H9 (cell line): ENCODE data around the gene KCNMA1. TPM values are rescaled to one million over a fixed set of nuclear protein-coding genes. Genes with fewer than 3 reads are reported as not detected.

Experiments
- DNase-seq: peaks from one replicate; pipeline ENCODE4 v3.0.0-alpha.2; 2017
- H2AFZ ChIP-seq: one replicate; pipeline ENCODE4 v1.6.1; 2013; ENCODE audit warnings: mild to moderate bottlenecking, low read length, control low read depth, moderate library complexity
- H2AK5ac ChIP-seq: 2 replicates; pipeline ENCODE4 v1.6.1; 2013; ENCODE audit warnings: low read length, control low read depth, mixed read lengths; ENCODE audit not compliant: insufficient read length
- H2BK120ac ChIP-seq: one replicate; pipeline ENCODE4 v1.6.1; 2013; ENCODE audit warnings: low read depth, mild to moderate bottlenecking, low read length, control low read depth, inconsistent platforms; ENCODE audit not compliant: poor library complexity, severe bottlenecking
- H2BK12ac ChIP-seq: 2 replicates; pipeline ENCODE4 v1.6.1; 2013; ENCODE audit warnings: low read length, control low read depth, mixed read lengths, low read depth; ENCODE audit not compliant: insufficient read length
- H2BK15ac ChIP-seq: 2 replicates; pipeline ENCODE4 v1.6.1; 2013; ENCODE audit warnings: low read depth, low read length, control low read depth
- H2BK20ac ChIP-seq: one replicate; pipeline ENCODE4 v1.6.1; 2013; ENCODE audit warnings: low read depth, mild to moderate bottlenecking, low read length, control low read depth, inconsistent platforms; ENCODE audit not compliant: poor library complexity, severe bottlenecking
- H2BK5ac ChIP-seq: 2 replicates; pipeline ENCODE4 v1.6.1; 2013; ENCODE audit warnings: low read length, control low read depth, mixed read lengths; ENCODE audit not compliant: insufficient read length
- H3K14ac ChIP-seq: 2 replicates; pipeline ENCODE4 v1.6.1; 2013; ENCODE audit warnings: low read length, control low read depth; ENCODE audit not compliant: insufficient read depth
- H3K18ac ChIP-seq: 2 replicates; pipeline ENCODE4 v1.6.1; 2013; ENCODE audit warnings: low read depth, mild to moderate bottlenecking, mixed read lengths, low read length, control low read depth; ENCODE audit not compliant: insufficient read length
- H3K23ac ChIP-seq: 2 replicates; pipeline ENCODE4 v1.6.1; 2013; ENCODE audit warnings: low read length, control low read depth, mixed read lengths, low read depth; ENCODE audit not compliant: insufficient read length
- H3K23me2 ChIP-seq: 2 replicates; pipeline ENCODE4 v1.6.1; 2013; ENCODE audit warnings: low read depth, mild to moderate bottlenecking, mixed read lengths, low read length, control low read depth; ENCODE audit not compliant: insufficient read length, poor library complexity, severe bottlenecking
- H3K27ac ChIP-seq: 2 replicates; pipeline ENCODE4 v1.5.1; 2013; ENCODE audit warnings: low read length, control low read depth, mixed read lengths, low read depth; ENCODE audit not compliant: insufficient read length
- H3K27me3 ChIP-seq: 2 replicates; pipeline ENCODE4 v1.6.1; 2013; ENCODE audit warnings: low read length, control low read depth, inconsistent platforms; ENCODE audit not compliant: insufficient read depth
- H3K4ac ChIP-seq: 2 replicates; pipeline ENCODE4 v1.6.1; 2013; ENCODE audit warnings: low read depth, mild to moderate bottlenecking, control low read depth, inconsistent platforms, low read length, moderate library complexity
- H3K4me1 ChIP-seq: 2 replicates; pipeline ENCODE4 v1.6.1; 2013; ENCODE audit warnings: low read length, control low read depth, inconsistent platforms; ENCODE audit not compliant: insufficient read depth
- H3K4me2 ChIP-seq: 2 replicates; pipeline ENCODE4 v1.6.1; 2013; ENCODE audit warnings: low read length, control low read depth, mixed read lengths; ENCODE audit not compliant: insufficient read length, insufficient read depth
- H3K56ac ChIP-seq: 2 replicates; pipeline ENCODE4 v1.6.1; 2013; ENCODE audit warnings: low read depth, mild to moderate bottlenecking, mixed read lengths, low read length, control low read depth; ENCODE audit not compliant: insufficient read length
- H3K79me1 ChIP-seq: 2 replicates; pipeline ENCODE4 v1.6.1; 2013; ENCODE audit warnings: low read depth, mild to moderate bottlenecking, moderate library complexity, low read length, control low read depth, inconsistent platforms; ENCODE audit not compliant: insufficient read depth, poor library complexity, severe bottlenecking
- H3K79me2 ChIP-seq: 2 replicates; pipeline ENCODE4 v1.6.1; 2013; ENCODE audit warnings: low read length, control low read depth, inconsistent platforms; ENCODE audit not compliant: insufficient read depth
- H3K9ac ChIP-seq: 2 replicates; pipeline ENCODE4 v1.6.1; 2013; ENCODE audit warnings: low read length, control low read depth, mixed read lengths; ENCODE audit not compliant: insufficient read length; ENCODE audit errors: extremely low read depth
- H3K9me3 ChIP-seq: one replicate; pipeline ENCODE4 v1.6.1; 2013; ENCODE audit warnings: low read depth, low read length, inconsistent platforms; ENCODE audit not compliant: control insufficient read depth
- H3T11ph ChIP-seq: one replicate; pipeline ENCODE4 v1.6.1; 2013; ENCODE audit warnings: mild to moderate bottlenecking, low read length, control low read depth, inconsistent platforms
- H4K20me1 ChIP-seq: one replicate; pipeline ENCODE4 v1.6.1; 2013; ENCODE audit not compliant: control insufficient read depth, insufficient read length, insufficient read depth
- H4K5ac ChIP-seq: 2 replicates; pipeline ENCODE4 v1.6.1; 2013; ENCODE audit warnings: low read depth, mild to moderate bottlenecking, mixed read lengths, low read length, control low read depth; ENCODE audit not compliant: insufficient read length
- H4K8ac ChIP-seq: replicated peaks from 2 replicates; pipeline ENCODE4 v1.6.1; 2013; ENCODE audit warnings: low read length, control low read depth, mixed read lengths, low read depth; ENCODE audit not compliant: insufficient read length
- H4K91ac ChIP-seq: 2 replicates; pipeline ENCODE4 v1.6.1; 2013; ENCODE audit warnings: low read depth, mild to moderate bottlenecking, moderate library complexity, mixed read lengths, low read length, control low read depth; ENCODE audit not compliant: insufficient read length
- H3K27ac Mint-ChIP-seq, 3 experiments: 2 replicates in 2 of 3; 3 replicates in 1 of 3; pipeline ENCODE4 v1.8.0; 2020 to 2021; ENCODE audit warnings: mixed read lengths in 3 of 3, mild to moderate bottlenecking in 1 of 3, moderate library complexity in 1 of 3
- H3K27me3 Mint-ChIP-seq: 2 replicates; pipeline ENCODE4 v1.8.0; 2021; ENCODE audit warnings: low read depth, mild to moderate bottlenecking, moderate library complexity, mixed read lengths
- H3K36me3 Mint-ChIP-seq, 3 experiments: 2 replicates in 2 of 3; 3 replicates in 1 of 3; pipeline ENCODE4 v1.8.0; 2020 to 2021; ENCODE audit warnings: low read depth in 3 of 3, mixed read lengths in 3 of 3; ENCODE audit not compliant: insufficient read depth in 1 of 3
- H3K4me1 Mint-ChIP-seq, 2 experiments: 2 replicates each; pipeline ENCODE4 v1.8.0; 2020; ENCODE audit warnings: mixed read lengths in 2 of 2
- H3K4me3 Mint-ChIP-seq, 2 experiments: 2 replicates in 1 of 2; 3 replicates in 1 of 2; pipeline ENCODE4 v1.8.0; 2020 to 2021; ENCODE audit warnings: mild to moderate bottlenecking in 2 of 2, mixed read lengths in 2 of 2, moderate library complexity in 1 of 2
- H3K9me3 Mint-ChIP-seq, 2 experiments: 2 replicates in 1 of 2; 3 replicates in 1 of 2; pipeline ENCODE4 v1.8.0; 2020; ENCODE audit warnings: mild to moderate bottlenecking in 2 of 2, mixed read lengths in 2 of 2, moderate library complexity in 1 of 2
- WGBS: extraction: QIAGEN DNeasy Blood & Tissue Kit; methylation state at CpG from one replicate; pipeline ENCODE4 v1.1.7; 2013; ENCODE audit warnings: missing lambda C conversion rate, low lambda C conversion rate, mixed read lengths; ENCODE audit not compliant: insufficient read length; ENCODE audit errors: extremely low coverage; 5-methylcytosine and 5-hydroxymethylcytosine counted together
- total RNA-seq: library from RNA; stranded (reverse); gene quantifications from 2 replicates; pipeline ENCODE4 v1.2.1, GENCODE V29; 2021
- TF ChIP-seq, protein P1 (sequence below): fragments of 200-600 bp; sonication (generic); conservative IDR thresholded peaks from 3 replicates; pipeline ENCODE4 v1.8.0; 2021; ENCODE audit warnings: antibody characterized with exemption, mild to moderate bottlenecking

KCNMA1 gene
- total RNA-seq, 1 experiment from 2014 or later, result 2.0 TPM

DNA sequence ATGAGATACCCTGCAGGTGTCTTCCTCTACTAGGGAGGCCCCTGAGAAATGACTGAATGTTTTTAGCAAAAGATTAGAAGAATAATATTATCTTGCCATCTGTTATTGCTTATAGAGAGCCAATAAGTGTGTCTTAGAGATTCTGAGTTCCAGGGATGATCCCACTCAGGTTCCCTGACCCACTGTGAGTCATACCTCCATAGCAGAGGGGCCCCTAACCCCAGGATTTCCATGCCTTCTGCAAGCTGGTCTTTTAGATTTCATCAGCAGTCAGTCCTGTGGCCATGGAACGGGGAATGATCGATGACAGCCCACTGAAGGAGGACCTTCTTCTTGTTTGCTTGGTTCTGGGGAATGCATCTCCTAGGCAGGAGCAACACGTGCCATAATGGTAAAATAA lies 333.4 kb downstream of the KCNMA1 start:
- DNase-seq, result no peak
- H2BK20ac ChIP-seq, result no peak overlapping the region
- H3K4ac ChIP-seq, result no peak overlapping the region
- H3K23me2 ChIP-seq, result no peaks in the 10 kb centered on the region
- H3K27me3 ChIP-seq, result no peaks in the 10 kb centered on the region
- H2BK5ac ChIP-seq, result no peak overlapping the region
- H2BK120ac ChIP-seq, result no peak overlapping the region
- H2AFZ ChIP-seq, result no peak overlapping the region
- no peak overlapping the region for H3K18ac ChIP-seq
- no peaks in the 10 kb centered on the region for H3K4me1 ChIP-seq
- Mint-ChIP-seq H3K9me3 (no peaks in the 10 kb centered on the region), H3K4me3 (no peak overlapping the region), H3K36me3 (no peaks in the 10 kb centered on the region), H3K27ac (no peak overlapping the region), H3K4me1 (0 out of 4 replicates have a peak, but pooled peaks cover 0 to 3% of the 10 kb centered on the region in 2 experiments), H3K27me3 (peaks cover 2% of the 10 kb centered on the region)
- no peaks in the 10 kb centered on the region; the same call in 1 of the 2 replicates for H3K79me2 ChIP-seq
- H3K79me1 ChIP-seq, result no peaks in the 10 kb centered on the region
- H3T11ph ChIP-seq, result no peak overlapping the region
- H3K14ac ChIP-seq, result no peak overlapping the region
- H4K5ac ChIP-seq, result no peak overlapping the region
- H4K8ac ChIP-seq, result no peak overlapping the region
- no peaks in the 10 kb centered on the region for H3K9me3 ChIP-seq
- TF ChIP-seq, protein P1, sequence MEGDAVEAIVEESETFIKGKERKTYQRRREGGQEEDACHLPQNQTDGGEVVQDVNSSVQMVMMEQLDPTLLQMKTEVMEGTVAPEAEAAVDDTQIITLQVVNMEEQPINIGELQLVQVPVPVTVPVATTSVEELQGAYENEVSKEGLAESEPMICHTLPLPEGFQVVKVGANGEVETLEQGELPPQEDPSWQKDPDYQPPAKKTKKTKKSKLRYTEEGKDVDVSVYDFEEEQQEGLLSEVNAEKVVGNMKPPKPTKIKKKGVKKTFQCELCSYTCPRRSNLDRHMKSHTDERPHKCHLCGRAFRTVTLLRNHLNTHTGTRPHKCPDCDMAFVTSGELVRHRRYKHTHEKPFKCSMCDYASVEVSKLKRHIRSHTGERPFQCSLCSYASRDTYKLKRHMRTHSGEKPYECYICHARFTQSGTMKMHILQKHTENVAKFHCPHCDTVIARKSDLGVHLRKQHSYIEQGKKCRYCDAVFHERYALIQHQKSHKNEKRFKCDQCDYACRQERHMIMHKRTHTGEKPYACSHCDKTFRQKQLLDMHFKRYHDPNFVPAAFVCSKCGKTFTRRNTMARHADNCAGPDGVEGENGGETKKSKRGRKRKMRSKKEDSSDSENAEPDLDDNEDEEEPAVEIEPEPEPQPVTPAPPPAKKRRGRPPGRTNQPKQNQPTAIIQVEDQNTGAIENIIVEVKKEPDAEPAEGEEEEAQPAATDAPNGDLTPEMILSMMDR, result no peak
- no peak overlapping the region for H3K23ac ChIP-seq
- WGBS, result no CpG with 5 or more reads among the region's 3 CpGs
- no peak overlapping the region for H2BK12ac ChIP-seq
- H3K9ac ChIP-seq, result no peak overlapping the region
- H3K4me2 ChIP-seq, result no peak overlapping the region
- no peak overlapping the region for H2BK15ac ChIP-seq
- no peak overlapping the region for H3K56ac ChIP-seq
- no peak overlapping the region for H3K27ac ChIP-seq
- no peaks in the 10 kb centered on the region for H4K20me1 ChIP-seq
- no peak overlapping the region for H2AK5ac ChIP-seq
- H4K91ac ChIP-seq, result no peak overlapping the region
